ENCODE data around the gene COPS6. TPM values are rescaled to one million over a fixed set of nuclear protein-coding genes. Genes with fewer than 3 reads are reported as not detected.

Gene COPS6
- polyA plus RNA-seq, 1 of the 3 experiments (the other 2 are of a cell fraction) = 435 TPM

GRCh38 chr7:100048680-100049079 is 40.1 kb upstream of the COPS6 start:
- peaks cover 31% of the 10 kb centered on the region for H3K79me2 ChIP-seq (ENCODE audit: insufficient read depth)
- no peaks in the 10 kb centered on the region for H3K9me2 ChIP-seq
- H3K9ac ChIP-seq = no peak overlapping the region
- CTCF ChIA-PET = interaction anchor here (1.0 to 5.5 kb wide), 4 partner anchors 12 to 82 kb away, joined by 3 to 60 read pairs (median 3); no protein-coding TSS in a partner anchor
- peaks cover 7 to 8% of the 10 kb centered on the region in 2 experiments for H3K36me3 ChIP-seq (replicated peaks in 1 of 2; ENCODE audit: control insufficient read depth in 1 of 2, insufficient read depth in 2 of 2, low read length in 1 of 2)
- H3K4me2 ChIP-seq = peak overlapping the region; percentile 80; the same call in 1 of the 2 replicates
- POLR2A ChIA-PET = interaction anchor here (2.3 kb wide), 1 partner anchor 33 kb away, joined by 24 read pairs; the partner anchor contains the start of gene ZKSCAN1
- H3K27ac ChIP-seq (ENCODE audit: low read depth in 2 of 2, low read length in 1 of 2) = no peak overlapping the region
- WGBS (ENCODE audit: low lambda C conversion rate) = 89% methylated on average over 4 of the region's 4 CpGs
- no peak for DNase-seq
- H3K4me1 ChIP-seq (ENCODE audit: control insufficient read depth in 1 of 2, insufficient read depth in 2 of 2, low read depth in 1 of 2, low read length in 1 of 2) = peaks cover 5 to 9% of the 10 kb centered on the region in 2 experiments; a peak in 2 of 4 replicates
- H2AFZ ChIP-seq (ENCODE audit: low read depth) = 0 out of 2 replicates have a peak overlapping the region, but pooled peaks have one; percentile 99
- peaks cover 23% of the 10 kb centered on the region for H3F3A ChIP-seq (replicated peaks; ENCODE audit: insufficient read depth)
- H3K4me3 ChIP-seq (ENCODE audit: low read depth in 2 of 2, low read length in 1 of 2) = no peak overlapping the region
- TF ChIP-seq CTCF (IDR thresholded peaks at IDR 0.05) (no peak), EP300 (IDR thresholded peaks at IDR 0.05; ENCODE audit: borderline replicate concordance in 1 of 2, low read depth in 1 of 2, low read length in 1 of 2) (no peak), TCF12 (IDR thresholded peaks at IDR 0.05) (no peak), USF2 (IDR thresholded peaks at IDR 0.05; ENCODE audit: borderline replicate concordance, low read depth, low read length) (no peak), TEAD4 (IDR thresholded peaks at IDR 0.05; ENCODE audit: borderline replicate concordance, insufficient read depth) (no peak), SMC3 (IDR thresholded peaks at IDR 0.05; ENCODE audit: low read depth, low read length) (no peak), RAD21 (IDR thresholded peaks at IDR 0.05; ENCODE audit: low read length) (no peak), TAF1 (IDR thresholded peaks at IDR 0.05; ENCODE audit: borderline replicate concordance, low read depth, low read length) (no peak)
- H3K27me3 ChIP-seq (ENCODE audit: insufficient read depth) = no peaks in the 10 kb centered on the region
- H4K20me1 ChIP-seq (ENCODE audit: insufficient read depth) = no peaks in the 10 kb centered on the region; the same call in 1 of the 2 replicates
- no peaks in the 10 kb centered on the region for H3K9me3 ChIP-seq

GRCh38 chr7:100049441-100050291 is 39.1 kb upstream of the COPS6 start, which contains the start of gene ZSCAN21:
Gene ZSCAN21 (plus strand): TSS chr7:100049774. CDS start chr7:100057007, 7,233 bp downstream.
- peaks cover 8 to 14% of the 10 kb centered on the region in 2 experiments for H3K36me3 ChIP-seq (replicated peaks in 1 of 2; ENCODE audit: control insufficient read depth in 1 of 2, insufficient read depth in 2 of 2, low read length in 1 of 2)
- ChIA-PET POLR2A (interaction anchor here (0.7 to 2.3 kb wide), 11 partner anchors 12 to 79 kb away, joined by 3 to 24 read pairs (median 4); partner anchors contain the start of genes AP4M1, MCM7 and ZKSCAN1), CTCF (interaction anchor here (0.6 to 5.5 kb wide), 14 partner anchors 9 to 81 kb away, joined by 3 to 60 read pairs (median 4); no protein-coding TSS in a partner anchor)
- no peaks in the 10 kb centered on the region for H3K9me3 ChIP-seq
- H3K9ac ChIP-seq = peak within 1 kb of the TSS; percentile 88
- H3F3A ChIP-seq (replicated peaks; ENCODE audit: insufficient read depth) = peaks cover 23% of the 10 kb centered on the region
- H3K4me1 ChIP-seq (ENCODE audit: control insufficient read depth in 1 of 2, insufficient read depth in 2 of 2, low read depth in 1 of 2, low read length in 1 of 2) = peaks cover 5 to 9% of the 10 kb centered on the region in 2 experiments; a peak in 2 of 4 replicates
- H3K4me3 ChIP-seq (ENCODE audit: low read depth in 2 of 2, low read length in 1 of 2) = peak within 1 kb of the TSS; percentile 70 to 86
- H3K27me3 ChIP-seq (ENCODE audit: insufficient read depth) = no peaks in the 10 kb centered on the region
- H3K9me2 ChIP-seq = no peaks in the 10 kb centered on the region
- no peaks in the 10 kb centered on the region; the same call in 1 of the 2 replicates for H4K20me1 ChIP-seq (ENCODE audit: insufficient read depth)
- H2AFZ ChIP-seq (ENCODE audit: low read depth) = peak within 1 kb of the TSS; percentile 99
- H3K4me2 ChIP-seq = peak within 1 kb of the TSS; percentile 80
- peak within 1 kb of the TSS; percentile 93 to 94 for H3K27ac ChIP-seq (ENCODE audit: low read depth in 2 of 2, low read length in 1 of 2)
- peaks cover 41% of the 10 kb centered on the region for H3K79me2 ChIP-seq (ENCODE audit: insufficient read depth)
- 2% methylated on average over 43 of the region's 47 CpGs for WGBS (ENCODE audit: low lambda C conversion rate)
- DNase-seq = peak; percentile 96
- TF ChIP-seq YY1 (IDR thresholded peaks at IDR 0.05; ENCODE audit: low read depth) = peak; percentile 45; the same call in 1 of the 2 replicates
- TF ChIP-seq CTCF (IDR thresholded peaks at IDR 0.05) = peak; percentile 47
- no peak for TF ChIP-seq IRF3 (IDR thresholded peaks at IDR 0.05; ENCODE audit: low read depth, low read length)
- TF ChIP-seq FOXJ3 (CRISPR knock-in tag; IDR thresholded peaks at IDR 0.05) = no peak
- TF ChIP-seq PBX3 (IDR thresholded peaks at IDR 0.05) = peak; percentile 44
- peak; percentile 98 for TF ChIP-seq POLR2AphosphoS5 (IDR thresholded peaks at IDR 0.05; ENCODE audit: low read depth, low read length)
- 0 out of 2 replicates have a peak, but pooled peaks have one; percentile 26 for TF ChIP-seq NFIC (IDR thresholded peaks at IDR 0.05; ENCODE audit: borderline replicate concordance)
- peak; percentile 93 for TF ChIP-seq TAF1 (IDR thresholded peaks at IDR 0.05; ENCODE audit: borderline replicate concordance, low read depth, low read length)
- no peak for TF ChIP-seq EZH2phosphoT487 (IDR thresholded peaks at IDR 0.05; ENCODE audit: borderline replicate concordance, low read depth)
- TF ChIP-seq, protein P1, sequence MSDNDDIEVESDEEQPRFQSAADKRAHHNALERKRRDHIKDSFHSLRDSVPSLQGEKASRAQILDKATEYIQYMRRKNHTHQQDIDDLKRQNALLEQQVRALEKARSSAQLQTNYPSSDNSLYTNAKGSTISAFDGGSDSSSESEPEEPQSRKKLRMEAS (IDR thresholded peaks at IDR 0.05; ENCODE audit: low read depth) = peak; percentile 80

All from SK-N-SH (cell line).